Prostate gland (tissue), 2 donors: ENCODE results near the gene ULK2.

Experiments used
- POLR2A ChIP-seq: fragments of 450-650 bp; IDR thresholded peaks from one replicate; pipeline ENCODE4 v1.6.1; 2016; ENCODE audit warnings: antibody characterized with exemption, mild to moderate bottlenecking
- POLR2AphosphoS5 ChIP-seq: sonication (generic); formaldehyde crosslinking; IDR thresholded peaks from one replicate; pipeline ENCODE4 v1.6.1; 2017; ENCODE audit warnings: antibody characterized with exemption
- TF ChIP-seq, protein P1 (sequence below), 4 experiments: fragments of 200-600 bp in 2 of 4; fragments of 450-650 bp in 2 of 4; sonication (generic) in 2 of 4; IDR thresholded peaks; 1 replicate in 3 of 4; 2 replicates in 1 of 4; pipeline ENCODE4 v1.5.1; 2016 to 2019; ENCODE audit warnings: antibody characterized with exemption in 4 of 4, mild to moderate bottlenecking in 2 of 4, moderate library complexity in 2 of 4

DNA sequence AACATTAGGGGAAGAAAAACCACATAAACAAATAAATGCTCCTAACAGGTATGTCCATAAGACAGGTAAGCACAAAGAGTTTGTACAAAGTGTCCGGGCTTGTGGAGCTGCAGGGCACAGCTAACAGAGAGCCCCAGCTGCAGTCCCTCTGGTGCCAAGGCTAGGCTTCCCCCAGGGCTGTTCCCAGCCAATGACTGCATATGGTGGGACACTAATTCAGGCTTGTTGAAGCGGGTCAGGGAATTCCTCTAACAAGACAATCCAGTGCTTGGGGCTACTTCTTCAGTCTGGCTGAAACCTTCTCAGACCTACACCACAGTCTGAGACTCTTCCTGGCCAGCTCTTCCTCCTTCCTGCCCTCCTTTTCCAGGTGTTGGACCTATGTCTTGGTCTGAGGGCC, 67.9 kb downstream of the ULK2 start:
- TF ChIP-seq, protein P1, sequence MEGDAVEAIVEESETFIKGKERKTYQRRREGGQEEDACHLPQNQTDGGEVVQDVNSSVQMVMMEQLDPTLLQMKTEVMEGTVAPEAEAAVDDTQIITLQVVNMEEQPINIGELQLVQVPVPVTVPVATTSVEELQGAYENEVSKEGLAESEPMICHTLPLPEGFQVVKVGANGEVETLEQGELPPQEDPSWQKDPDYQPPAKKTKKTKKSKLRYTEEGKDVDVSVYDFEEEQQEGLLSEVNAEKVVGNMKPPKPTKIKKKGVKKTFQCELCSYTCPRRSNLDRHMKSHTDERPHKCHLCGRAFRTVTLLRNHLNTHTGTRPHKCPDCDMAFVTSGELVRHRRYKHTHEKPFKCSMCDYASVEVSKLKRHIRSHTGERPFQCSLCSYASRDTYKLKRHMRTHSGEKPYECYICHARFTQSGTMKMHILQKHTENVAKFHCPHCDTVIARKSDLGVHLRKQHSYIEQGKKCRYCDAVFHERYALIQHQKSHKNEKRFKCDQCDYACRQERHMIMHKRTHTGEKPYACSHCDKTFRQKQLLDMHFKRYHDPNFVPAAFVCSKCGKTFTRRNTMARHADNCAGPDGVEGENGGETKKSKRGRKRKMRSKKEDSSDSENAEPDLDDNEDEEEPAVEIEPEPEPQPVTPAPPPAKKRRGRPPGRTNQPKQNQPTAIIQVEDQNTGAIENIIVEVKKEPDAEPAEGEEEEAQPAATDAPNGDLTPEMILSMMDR (IDR thresholded peaks at IDR 0.05): no peak
- TF ChIP-seq POLR2AphosphoS5 (peak; percentile 40), POLR2A (no peak)
